Suprapubic skin (tissue), 3 donors: Measurements from ENCODE around the gene SERGEF.

Experiments used
- EP300 ChIP-seq: sonication (generic); formaldehyde crosslinking; IDR thresholded peaks from one replicate; pipeline ENCODE4 v1.6.1; 2017; ENCODE audit warnings: antibody characterized with exemption
- POLR2A ChIP-seq, 2 donors: fragments of 450-650 bp; IDR thresholded peaks; one replicate each; pipeline ENCODE4 v1.6.1; 2017; ENCODE audit warnings: antibody characterized with exemption in 2 of 2, mild to moderate bottlenecking in 2 of 2, moderate library complexity in 2 of 2
- TF ChIP-seq, protein P1 (sequence below), 2 donors: fragments of 200-600 bp in 1 of 2; fragments of 450-650 bp in 1 of 2; sonication (generic) in 1 of 2; IDR thresholded peaks; one replicate each; pipeline ENCODE4 v1.5.1; 2016 to 2019; ENCODE audit warnings: antibody characterized with exemption in 2 of 2, mild to moderate bottlenecking in 1 of 2, moderate library complexity in 1 of 2

DNA sequence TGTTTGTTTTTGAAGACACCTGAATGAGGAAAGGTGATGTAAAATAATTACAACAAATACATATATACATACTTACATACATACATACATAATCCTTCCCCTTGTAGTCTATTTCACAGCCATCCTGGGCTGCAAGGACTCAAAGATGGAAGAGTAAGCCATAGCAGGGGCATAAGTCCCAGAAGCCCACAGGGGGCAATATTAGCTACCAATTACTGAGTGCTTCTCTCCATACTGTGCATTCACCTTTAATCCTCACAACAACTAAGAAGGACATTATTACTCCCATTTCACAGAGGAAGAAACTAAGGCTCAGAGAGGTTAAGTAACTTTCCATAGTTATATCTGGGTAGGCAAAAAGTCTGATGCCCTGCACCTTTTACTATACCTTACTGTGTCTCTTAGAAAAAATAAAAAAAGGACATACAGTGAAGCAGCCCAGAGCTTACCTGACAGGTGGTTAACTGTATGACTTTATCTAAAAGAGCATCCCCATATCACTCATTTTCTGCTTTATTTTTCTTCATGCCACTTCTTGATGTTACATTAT lies 2.7 kb downstream of the SERGEF start:
- TF ChIP-seq POLR2A (IDR thresholded peaks at IDR 0.05), result no peak
- TF ChIP-seq, protein P1, sequence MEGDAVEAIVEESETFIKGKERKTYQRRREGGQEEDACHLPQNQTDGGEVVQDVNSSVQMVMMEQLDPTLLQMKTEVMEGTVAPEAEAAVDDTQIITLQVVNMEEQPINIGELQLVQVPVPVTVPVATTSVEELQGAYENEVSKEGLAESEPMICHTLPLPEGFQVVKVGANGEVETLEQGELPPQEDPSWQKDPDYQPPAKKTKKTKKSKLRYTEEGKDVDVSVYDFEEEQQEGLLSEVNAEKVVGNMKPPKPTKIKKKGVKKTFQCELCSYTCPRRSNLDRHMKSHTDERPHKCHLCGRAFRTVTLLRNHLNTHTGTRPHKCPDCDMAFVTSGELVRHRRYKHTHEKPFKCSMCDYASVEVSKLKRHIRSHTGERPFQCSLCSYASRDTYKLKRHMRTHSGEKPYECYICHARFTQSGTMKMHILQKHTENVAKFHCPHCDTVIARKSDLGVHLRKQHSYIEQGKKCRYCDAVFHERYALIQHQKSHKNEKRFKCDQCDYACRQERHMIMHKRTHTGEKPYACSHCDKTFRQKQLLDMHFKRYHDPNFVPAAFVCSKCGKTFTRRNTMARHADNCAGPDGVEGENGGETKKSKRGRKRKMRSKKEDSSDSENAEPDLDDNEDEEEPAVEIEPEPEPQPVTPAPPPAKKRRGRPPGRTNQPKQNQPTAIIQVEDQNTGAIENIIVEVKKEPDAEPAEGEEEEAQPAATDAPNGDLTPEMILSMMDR (IDR thresholded peaks at IDR 0.05), result no peak
- no peak for TF ChIP-seq EP300
